Smooth muscle cell (in vitro differentiated cells): Measurements from ENCODE around the gene PRRT2. TPM values are rescaled to one million over a fixed set of nuclear protein-coding genes. Genes with fewer than 3 reads are reported as not detected.

ENCODE experiments used
- DNase-seq: peaks from one replicate; lab custom pipeline; 2025; ENCODE audit not compliant: unreplicated experiment; lab: John Stamatoyannopoulos, UW
- H2AFZ ChIP-seq: fragments of 200-600 bp; sonication (generic); 2 replicates; pipeline ENCODE4 v1.6.0; 2016; ENCODE audit warnings: antibody characterized with exemption, low read depth, mild to moderate bottlenecking
- H3F3A ChIP-seq: fragments of 200-600 bp; sonication (generic); 2 replicates; pipeline ENCODE4 v1.6.0; 2017; ENCODE audit warnings: antibody characterized with exemption, low read depth
- H3K27ac ChIP-seq: fragments of 200-600 bp; sonication (generic); 2 replicates; pipeline ENCODE4 v1.5.1; 2016; ENCODE audit warnings: low read depth, mild to moderate bottlenecking
- H3K27me3 ChIP-seq: fragments of 200-600 bp; sonication (generic); 2 replicates; pipeline ENCODE4 v1.6.1; 2016; ENCODE audit warnings: low read depth, mild to moderate bottlenecking
- H3K36me3 ChIP-seq: fragments of 200-600 bp; sonication (generic); 2 replicates; pipeline ENCODE4 v1.5.1; 2016; ENCODE audit warnings: low read depth
- H3K4me1 ChIP-seq: fragments of 200-600 bp; sonication (generic); 2 replicates; pipeline ENCODE4 v1.5.1; 2016; ENCODE audit warnings: low read depth
- H3K4me2 ChIP-seq: fragments of 200-600 bp; sonication (generic); 2 replicates; pipeline ENCODE4 v1.6.0; 2016; ENCODE audit warnings: mild to moderate bottlenecking
- H3K4me3 ChIP-seq: fragments of 200-600 bp; sonication (generic); 2 replicates; pipeline ENCODE4 v1.5.1; 2016; ENCODE audit warnings: mild to moderate bottlenecking
- H3K79me2 ChIP-seq: fragments of 200-600 bp; sonication (generic); 2 replicates; pipeline ENCODE4 v1.6.0; 2016; ENCODE audit warnings: low read depth, mild to moderate bottlenecking
- H3K9ac ChIP-seq: fragments of 200-600 bp; sonication (generic); 2 replicates; pipeline ENCODE4 v1.6.0; 2016; ENCODE audit warnings: low read depth
- H3K9me3 ChIP-seq: fragments of 200-600 bp; sonication (generic); replicated peaks from 2 replicates; pipeline ENCODE4 v1.5.1; 2016; ENCODE audit warnings: low read depth
- H4K20me1 ChIP-seq: fragments of 200-600 bp; sonication (generic); 2 replicates; pipeline ENCODE4 v1.6.0; 2016; ENCODE audit warnings: low read depth
- WGBS: methylation state at CpG from one replicate; pipeline ENCODE4 v1.1.7; 2016; ENCODE audit warnings: low lambda C conversion rate; 5-methylcytosine and 5-hydroxymethylcytosine counted together
- polyA plus RNA-seq: library from polyadenylated mRNA; unstranded; fragments of >200 nt; fragmentation: Nextera tagmentation; extraction: Ambion mirVana; gene quantifications from 2 replicates; pipeline ENCODE4 v1.2.1, GENCODE V29; 2016
- total RNA-seq: library from RNA; depleted of rRNA; stranded (reverse); fragments of >200 nt; gene quantifications from 2 replicates; pipeline ENCODE4 v1.2.3, GENCODE V29; 2014
- TF ChIP-seq, protein P1 (sequence below): fragments of 200-600 bp; sonication (generic); IDR thresholded peaks from 2 replicates; pipeline ENCODE4 v1.5.1; 2017; ENCODE audit warnings: borderline replicate concordance, mild to moderate bottlenecking, antibody characterized with exemption; ENCODE audit not compliant: insufficient read depth, poor library complexity, severe bottlenecking

Gene PRRT2
- total and polyA plus RNA-seq, 2 experiments from 2014 or later = 12.2 TPM

GRCh38 chr16:29858974-29859373 lies 47.0 kb downstream of the PRRT2 start:
- no peaks in the 10 kb centered on the region for H3F3A ChIP-seq
- TF ChIP-seq, protein P1, sequence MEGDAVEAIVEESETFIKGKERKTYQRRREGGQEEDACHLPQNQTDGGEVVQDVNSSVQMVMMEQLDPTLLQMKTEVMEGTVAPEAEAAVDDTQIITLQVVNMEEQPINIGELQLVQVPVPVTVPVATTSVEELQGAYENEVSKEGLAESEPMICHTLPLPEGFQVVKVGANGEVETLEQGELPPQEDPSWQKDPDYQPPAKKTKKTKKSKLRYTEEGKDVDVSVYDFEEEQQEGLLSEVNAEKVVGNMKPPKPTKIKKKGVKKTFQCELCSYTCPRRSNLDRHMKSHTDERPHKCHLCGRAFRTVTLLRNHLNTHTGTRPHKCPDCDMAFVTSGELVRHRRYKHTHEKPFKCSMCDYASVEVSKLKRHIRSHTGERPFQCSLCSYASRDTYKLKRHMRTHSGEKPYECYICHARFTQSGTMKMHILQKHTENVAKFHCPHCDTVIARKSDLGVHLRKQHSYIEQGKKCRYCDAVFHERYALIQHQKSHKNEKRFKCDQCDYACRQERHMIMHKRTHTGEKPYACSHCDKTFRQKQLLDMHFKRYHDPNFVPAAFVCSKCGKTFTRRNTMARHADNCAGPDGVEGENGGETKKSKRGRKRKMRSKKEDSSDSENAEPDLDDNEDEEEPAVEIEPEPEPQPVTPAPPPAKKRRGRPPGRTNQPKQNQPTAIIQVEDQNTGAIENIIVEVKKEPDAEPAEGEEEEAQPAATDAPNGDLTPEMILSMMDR = no peak
- H3K36me3 ChIP-seq = no peaks in the 10 kb centered on the region
- H3K4me3 ChIP-seq = no peak overlapping the region
- 98% methylated on average over 19 of the region's 19 CpGs for WGBS
- no peak overlapping the region for H3K9ac ChIP-seq
- no peaks in the 10 kb centered on the region for H3K9me3 ChIP-seq
- H3K27ac ChIP-seq = no peak overlapping the region
- no peak overlapping the region for H2AFZ ChIP-seq
- peaks cover 15% of the 10 kb centered on the region for H3K79me2 ChIP-seq
- H3K4me2 ChIP-seq = no peak overlapping the region
- DNase-seq = no peak
- peaks cover 15% of the 10 kb centered on the region for H3K4me1 ChIP-seq
- H3K27me3 ChIP-seq = no peaks in the 10 kb centered on the region
- H4K20me1 ChIP-seq = no peaks in the 10 kb centered on the region

DNA sequence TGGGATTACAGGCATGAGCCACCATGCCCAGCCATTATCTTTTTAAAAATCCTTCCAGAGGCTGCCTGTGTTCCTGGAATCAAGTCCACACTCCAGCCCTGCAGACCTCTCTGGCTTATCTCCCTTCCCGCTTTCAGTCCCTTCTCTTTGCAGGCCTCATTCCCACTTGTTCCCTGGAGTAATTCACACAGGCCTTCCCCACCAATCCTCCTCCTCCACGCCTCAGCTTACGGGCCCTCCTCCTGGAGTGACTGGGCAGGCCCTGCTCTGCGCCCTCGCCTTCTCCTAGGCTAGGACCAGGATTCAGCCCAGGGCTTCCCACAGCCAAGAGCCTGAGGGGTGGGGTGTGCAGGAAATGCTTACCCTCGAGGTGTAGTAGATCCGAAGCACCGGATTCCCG lies 48.2 kb downstream of the PRRT2 start:
- no peaks in the 10 kb centered on the region for H4K20me1 ChIP-seq
- WGBS = 87% methylated on average over 9 of the region's 9 CpGs

DNA sequence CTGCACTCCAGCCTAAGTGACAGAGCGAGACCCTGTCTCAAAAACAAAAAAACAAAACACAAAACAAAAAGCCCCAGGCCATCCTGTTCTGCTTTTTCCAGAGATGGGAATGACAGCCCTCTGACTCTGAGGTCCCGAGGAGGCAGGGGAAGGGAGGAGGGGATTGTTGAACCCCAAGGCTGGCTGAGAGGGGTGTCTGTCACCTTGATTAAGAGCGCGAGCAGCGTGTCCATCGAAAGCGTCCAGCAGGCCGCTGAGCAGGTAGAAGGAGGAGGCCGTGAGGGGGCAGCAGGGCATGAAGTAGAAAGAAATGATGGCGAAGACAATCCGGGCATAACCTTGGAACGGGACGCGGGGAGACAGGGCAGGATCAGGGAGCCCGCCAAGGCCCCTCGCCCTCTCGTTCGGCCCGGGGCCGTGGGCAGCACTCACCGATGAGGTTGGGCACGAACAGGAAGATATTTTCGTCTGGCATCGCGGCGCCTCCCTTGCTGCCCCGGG lies 50.4 kb downstream of the PRRT2 start:
- H4K20me1 ChIP-seq = no peaks in the 10 kb centered on the region
- peak overlapping the region; percentile 83 for H3K4me2 ChIP-seq
- H3K79me2 ChIP-seq = peaks cover 15% of the 10 kb centered on the region
- H3K4me3 ChIP-seq = peak overlapping the region; percentile 73
- no peaks in the 10 kb centered on the region for H3F3A ChIP-seq
- no peaks in the 10 kb centered on the region for H3K9me3 ChIP-seq
- no peaks in the 10 kb centered on the region for H3K27me3 ChIP-seq
- peak overlapping the region; percentile 73 for H2AFZ ChIP-seq
- H3K9ac ChIP-seq = peak overlapping the region; percentile 94
- H3K36me3 ChIP-seq = no peaks in the 10 kb centered on the region
- peaks cover 15% of the 10 kb centered on the region for H3K4me1 ChIP-seq
- H3K27ac ChIP-seq = peak overlapping the region; percentile 90
- no peak for DNase-seq
- WGBS = 3% methylated on average over 26 of the region's 27 CpGs
- TF ChIP-seq, protein P1 = no peak

More for the DNA sequence above, 48.2 kb downstream of the PRRT2 start:
- no peak overlapping the region for H3K27ac ChIP-seq
- TF ChIP-seq, protein P1 = no peak
- no peak for DNase-seq
- H2AFZ ChIP-seq = no peak overlapping the region
- no peak overlapping the region for H3K4me3 ChIP-seq
- H3K9me3 ChIP-seq = no peaks in the 10 kb centered on the region
- no peaks in the 10 kb centered on the region for H3F3A ChIP-seq
- H3K4me2 ChIP-seq = no peak overlapping the region
- no peaks in the 10 kb centered on the region for H3K27me3 ChIP-seq
- peaks cover 15% of the 10 kb centered on the region for H3K79me2 ChIP-seq
- no peak overlapping the region for H3K9ac ChIP-seq
- H3K36me3 ChIP-seq = no peaks in the 10 kb centered on the region
- H3K4me1 ChIP-seq = peaks cover 15% of the 10 kb centered on the region
